Astrocyte of the cerebellum (primary cell): ENCODE results near the gene CDK5RAP1.

Source experiments
- DNase-seq: peaks from one replicate; pipeline ENCODE4 v3.0.0-alpha.2; 2011; ENCODE audit warnings: low read depth
- H3K4me3 ChIP-seq: 2 replicates; pipeline ENCODE4 v1.5.1; 2011; ENCODE audit warnings: mild to moderate bottlenecking, low read depth, low read length, moderate library complexity
- CTCF ChIP-seq: IDR thresholded peaks from 2 replicates; pipeline ENCODE4 v1.5.1; 2012; ENCODE audit warnings: low read length, low read depth, moderate library complexity, mild to moderate bottlenecking; ENCODE audit errors: missing control alignments
- in situ Hi-C: cut with HindIII; loops from 2 replicates; pipeline ENCODE4 v1.10.0; 2017; ENCODE audit warnings: low sequenced_read_pairs

The CDK5RAP1 gene

GRCh38 chr20:33309631-33310030, 91.7 kb downstream of the CDK5RAP1 start:
- H3K4me3 ChIP-seq = no peak overlapping the region
- DNase-seq = no peak
- in situ Hi-C loops = no loop called here
- no peak for TF ChIP-seq CTCF
